ENCODE data around the gene WDR20.

GRCh38 chr14:102181187-102181586 is 41.5 kb downstream of the WDR20 start:
- TF ChIP-seq CTCF (IDR thresholded peaks at IDR 0.05) (no peak), POLR2A (IDR thresholded peaks at IDR 0.05) (no peak)
